Lung microvascular endothelial cell (primary cell): ENCODE results near the gene USP12. TPM values are rescaled to one million over a fixed set of nuclear protein-coding genes. Genes with fewer than 3 reads are reported as not detected.
"Not testable (repeated sequence)": the region's sequence is repeated elsewhere in the genome, so short reads cannot be mapped to it uniquely, and the experiment has no call there.

Source experiments
- DNase-seq, 2 donors: peaks; one replicate each; pipeline versions ENCODE4 v3.0.0 to v3.0.0-alpha.2; 2010; ENCODE audit warnings: low read depth in 2 of 2
- total RNA-seq: library from RNA; depleted of rRNA; stranded (reverse); fragments of >200 nt; gene quantifications from 2 replicates; pipeline ENCODE4 v1.2.1, GENCODE V29; 2014

USP12 gene
- total RNA-seq, 1 donor from 2014 or later, result 27.8 TPM

DNA sequence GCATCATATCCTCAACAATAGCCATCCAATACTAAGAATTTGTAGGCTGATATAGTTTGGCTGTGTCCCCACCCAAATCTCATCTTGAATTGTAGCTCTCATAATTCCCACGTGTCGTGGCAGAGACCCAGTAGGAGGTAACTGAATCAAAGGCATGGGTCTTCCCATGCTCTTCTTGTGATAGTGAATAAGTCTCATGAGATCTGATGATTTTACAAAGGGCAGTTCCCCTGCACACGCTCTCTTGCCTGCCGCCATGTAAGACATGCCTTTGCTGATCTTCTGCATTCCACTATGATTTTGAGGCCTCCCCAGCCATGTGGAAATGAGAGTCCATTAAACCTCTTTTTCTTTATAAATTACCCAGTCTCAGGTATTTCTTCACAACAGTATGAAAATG, 48.2 kb downstream of the USP12 start:
- DNase-seq, result not testable (repeated sequence)

DNA sequence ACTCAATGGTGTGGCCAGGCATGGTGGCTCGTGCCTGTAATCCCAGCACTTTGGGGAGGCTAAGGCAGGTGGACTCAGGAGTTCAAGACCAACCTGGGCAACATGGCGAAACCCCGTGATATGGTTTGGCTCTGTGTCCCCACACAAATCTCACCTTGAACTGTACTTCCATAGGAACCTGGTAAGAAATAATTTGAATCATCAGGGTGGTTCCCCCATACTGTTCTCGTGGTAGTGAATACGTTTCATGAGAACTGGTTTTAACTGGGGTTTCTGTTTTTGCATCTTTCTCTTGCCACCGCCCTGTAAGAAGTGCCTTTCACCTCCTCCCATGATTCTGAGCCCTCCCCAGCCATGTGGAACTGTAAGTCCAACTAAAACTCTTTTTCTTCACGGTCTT, 49.6 kb downstream of the USP12 start:
- no peak for DNase-seq

DNA sequence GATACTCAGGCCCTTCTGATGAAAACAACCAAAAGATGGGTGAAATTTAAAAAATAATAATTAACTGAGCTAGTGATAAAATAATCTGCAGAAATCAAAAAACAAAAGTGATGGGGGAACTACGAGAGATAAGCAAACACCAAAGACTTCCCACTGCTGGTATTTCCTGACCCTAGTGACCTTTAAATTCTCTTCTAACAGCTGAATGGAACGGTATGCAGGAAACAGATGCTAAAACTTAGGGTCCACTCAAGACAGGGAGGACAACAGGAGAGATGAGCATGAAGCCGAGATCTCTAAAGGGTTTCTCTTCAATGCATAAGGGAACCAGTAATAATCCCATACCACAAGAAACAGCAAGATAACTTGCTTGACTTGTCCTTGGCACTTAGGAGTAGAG, 50.8 kb downstream of the USP12 start:
- DNase-seq, result peak; percentile 60 to 68

DNA sequence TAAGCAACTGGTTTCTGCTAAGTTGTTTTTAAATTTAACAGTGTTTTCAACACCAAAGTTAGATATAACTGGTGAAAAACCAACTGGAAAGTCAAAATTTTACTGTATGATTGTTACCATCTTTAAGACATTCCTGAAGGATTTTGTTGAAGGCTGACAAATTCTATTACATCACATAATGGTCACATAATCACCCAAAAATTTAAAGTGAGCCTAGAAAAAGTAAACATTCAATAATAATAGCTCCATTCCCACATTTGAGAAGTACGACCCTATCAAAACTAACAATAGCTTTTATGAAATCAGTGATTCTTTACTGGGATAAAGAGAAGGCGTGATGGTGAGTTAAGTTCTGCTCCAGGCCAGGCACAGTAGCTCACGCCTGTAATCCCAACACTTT, 51.6 kb downstream of the USP12 start:
- no peak for DNase-seq

DNA sequence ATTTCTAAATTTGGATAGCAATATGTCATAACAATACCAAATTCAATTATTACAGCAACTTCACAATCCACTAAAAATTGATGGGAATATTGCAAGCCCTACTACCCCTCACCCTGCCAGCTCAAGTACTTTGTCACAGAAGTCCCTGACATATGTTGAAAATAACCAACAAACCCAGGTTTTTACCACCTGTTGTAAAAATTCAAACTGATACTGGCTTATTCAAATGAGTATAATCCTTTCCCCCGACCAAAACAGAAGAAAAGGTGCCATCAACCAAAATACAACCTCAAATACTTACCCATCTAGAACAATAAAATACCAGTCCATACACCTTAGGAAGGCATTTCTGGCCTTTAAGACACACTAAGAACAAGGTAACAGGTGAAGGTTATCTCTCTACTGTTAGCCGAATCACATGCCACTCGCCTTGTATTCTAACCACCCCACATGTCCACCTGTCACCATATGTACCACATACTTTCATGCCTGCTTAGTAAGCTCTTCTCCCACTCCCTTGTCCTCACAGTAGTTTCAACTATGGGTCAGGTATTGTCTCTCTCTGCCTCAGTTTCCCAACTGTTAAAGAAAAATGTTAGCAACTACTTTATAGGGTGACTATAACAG, 53.1 kb downstream of the USP12 start:
- no peak for DNase-seq

DNA sequence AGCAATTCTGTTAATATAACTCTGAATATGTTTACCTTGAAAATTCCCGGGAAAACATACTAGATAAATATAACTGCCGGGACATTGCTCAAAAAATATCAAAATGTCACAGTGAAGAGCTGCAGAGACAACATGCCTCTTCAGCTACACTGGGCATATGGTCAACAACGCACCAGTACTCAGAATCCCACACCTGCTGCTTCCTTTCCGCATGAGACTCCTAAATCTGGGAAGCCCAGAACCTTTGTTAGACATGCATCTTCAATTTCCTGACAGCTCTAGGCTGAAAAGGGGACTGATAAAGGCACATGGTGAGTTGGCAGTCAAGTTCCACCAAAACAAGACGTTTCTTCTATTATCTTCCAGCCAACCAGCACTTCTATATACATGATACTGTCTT, 53.7 kb downstream of the USP12 start:
- DNase-seq, result no peak

DNA sequence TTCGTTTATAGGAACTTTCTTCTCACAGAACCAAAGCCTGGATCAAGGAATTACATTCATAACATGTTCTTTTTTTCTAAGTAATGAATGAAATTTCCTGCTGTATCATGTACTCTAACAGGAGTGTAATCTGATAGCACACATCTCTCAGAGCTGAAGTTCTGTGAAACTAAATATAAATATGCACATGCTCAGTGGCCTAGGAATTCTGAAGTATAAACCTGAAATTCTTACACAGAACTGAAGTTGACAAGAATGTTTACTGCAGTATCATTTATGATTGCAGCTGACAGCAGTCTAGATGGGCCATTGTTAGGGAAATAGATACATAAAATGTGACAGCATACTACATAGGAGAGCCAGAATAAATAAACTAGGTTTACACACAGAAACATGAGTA, 54.5 kb downstream of the USP12 start:
- peak in 1 of 2 donors; percentile 15 for DNase-seq

DNA sequence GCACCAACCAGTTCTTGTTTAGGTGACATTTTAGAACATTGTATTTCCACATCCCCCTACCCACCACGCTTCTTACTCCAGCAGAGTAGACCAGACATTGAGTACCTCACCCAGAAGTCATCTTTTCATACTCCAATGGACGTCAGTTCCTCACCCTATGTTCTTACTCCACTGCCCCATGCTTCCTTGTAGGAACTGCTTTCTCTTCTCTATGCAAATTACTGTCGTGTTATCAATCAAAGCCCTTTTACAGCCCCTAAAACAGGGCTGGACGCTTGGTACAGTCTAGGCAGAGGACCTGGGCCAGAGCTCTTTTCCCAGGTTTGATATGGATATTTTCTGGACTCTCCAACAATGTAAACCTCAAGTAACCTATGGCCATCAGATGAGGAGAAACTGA, 58.2 kb downstream of the USP12 start:
- no peak for DNase-seq

DNA sequence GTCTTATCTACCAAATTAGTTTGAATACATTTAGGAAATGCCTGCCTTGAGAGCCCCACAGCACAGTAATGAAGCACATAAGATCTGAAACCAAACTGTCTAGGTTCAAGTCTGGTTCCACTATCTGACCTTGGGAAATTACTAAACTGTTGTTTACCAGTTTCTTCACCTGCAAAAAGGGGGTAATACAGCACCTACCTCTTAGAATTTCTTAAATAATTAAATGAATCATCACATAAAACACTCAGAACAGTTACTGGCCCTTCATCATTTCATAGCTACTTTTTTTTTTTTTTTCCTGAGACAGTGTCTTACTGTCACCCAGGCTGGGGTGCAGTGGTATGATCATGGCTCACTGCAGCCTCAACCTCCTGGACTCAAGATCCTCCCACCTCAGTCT, 59.6 kb downstream of the USP12 start:
- DNase-seq, result no peak

DNA sequence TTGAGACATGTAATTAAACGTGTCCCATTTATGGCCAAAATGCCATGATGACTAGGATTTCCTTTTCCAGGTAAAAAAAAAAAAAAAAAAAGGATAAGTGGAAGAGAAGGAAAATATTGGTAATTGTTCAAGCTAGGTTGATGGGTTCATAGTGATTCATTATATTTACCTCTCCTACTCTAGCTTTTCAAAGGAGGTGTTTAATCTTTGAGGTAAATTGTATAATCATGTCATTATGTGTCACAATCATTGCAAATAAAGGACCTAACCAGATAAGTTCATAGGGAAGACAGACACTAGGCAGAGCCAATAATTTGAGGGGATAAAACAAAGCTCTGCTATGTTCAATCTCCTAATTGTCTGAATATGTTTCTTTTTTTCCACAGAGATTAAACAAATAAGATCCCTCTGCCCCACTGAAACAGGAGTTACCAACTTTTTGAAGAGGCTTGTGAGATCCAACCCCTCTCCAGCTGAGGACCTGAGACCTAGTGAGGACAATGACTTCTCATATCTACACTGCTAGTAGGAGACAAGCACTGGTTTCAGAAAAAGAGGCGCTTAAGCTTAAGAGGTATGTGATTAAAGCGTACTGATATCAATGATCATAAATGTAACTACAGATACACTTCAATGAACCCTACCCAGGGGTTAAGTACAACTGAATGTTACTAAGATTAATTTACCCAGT, 61.4 kb downstream of the USP12 start:
- DNase-seq, result no peak

DNA sequence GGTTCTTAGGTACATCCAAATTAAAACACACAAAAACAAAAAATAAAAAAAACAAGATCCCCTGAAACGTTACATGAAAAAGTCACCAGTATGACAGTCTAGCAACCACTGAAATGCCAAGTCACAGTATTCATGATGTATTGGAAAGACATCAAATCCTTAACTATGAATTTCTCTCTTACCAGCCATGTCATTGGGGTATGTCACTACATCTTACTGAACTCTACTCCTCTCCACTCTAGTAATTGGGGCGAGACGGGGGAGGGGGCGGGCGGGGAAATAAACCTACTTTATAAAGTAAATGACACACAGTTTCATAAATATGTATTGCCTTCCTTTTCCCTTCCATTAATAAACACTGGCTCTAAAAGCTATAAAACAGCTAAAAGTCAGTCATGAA, 65.5 kb downstream of the USP12 start:
- DNase-seq, result no peak

DNA sequence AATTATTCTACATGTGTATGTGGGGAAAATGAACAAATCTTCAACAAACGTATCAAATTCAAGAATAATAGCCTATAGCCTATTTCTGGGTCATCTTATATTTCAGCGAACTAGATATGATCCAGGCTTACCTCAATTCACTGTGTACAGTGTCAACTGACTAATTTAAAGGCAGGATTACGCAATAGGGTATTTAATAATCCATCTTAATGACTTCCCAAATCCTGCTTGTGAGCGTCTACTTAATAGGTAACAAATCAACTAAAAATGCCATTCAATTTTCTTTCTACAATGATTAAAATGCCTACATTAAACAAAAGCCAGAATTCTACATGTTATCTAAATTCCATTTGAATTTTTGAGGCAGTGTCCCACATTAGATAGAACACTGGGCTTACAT, 67.0 kb downstream of the USP12 start:
- no peak for DNase-seq

DNA sequence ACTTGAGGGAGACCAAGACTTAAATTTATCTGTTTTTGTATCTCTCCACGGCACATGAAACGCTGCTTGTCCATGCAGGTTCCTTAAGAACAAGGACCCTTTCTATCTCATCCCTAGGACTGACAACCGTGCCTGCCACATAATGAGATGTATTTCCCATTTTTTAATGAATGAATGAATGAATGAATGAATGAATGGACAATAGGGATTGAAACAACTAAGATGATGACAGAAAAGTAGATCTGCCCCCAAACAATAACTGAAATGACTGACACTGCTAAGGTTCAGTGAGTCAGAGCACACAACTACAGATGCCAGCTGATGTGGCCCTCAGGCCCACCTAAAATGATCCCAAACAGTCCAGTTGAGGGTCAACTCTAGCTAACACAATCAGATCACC, 69.8 kb downstream of the USP12 start:
- DNase-seq, result no peak

DNA sequence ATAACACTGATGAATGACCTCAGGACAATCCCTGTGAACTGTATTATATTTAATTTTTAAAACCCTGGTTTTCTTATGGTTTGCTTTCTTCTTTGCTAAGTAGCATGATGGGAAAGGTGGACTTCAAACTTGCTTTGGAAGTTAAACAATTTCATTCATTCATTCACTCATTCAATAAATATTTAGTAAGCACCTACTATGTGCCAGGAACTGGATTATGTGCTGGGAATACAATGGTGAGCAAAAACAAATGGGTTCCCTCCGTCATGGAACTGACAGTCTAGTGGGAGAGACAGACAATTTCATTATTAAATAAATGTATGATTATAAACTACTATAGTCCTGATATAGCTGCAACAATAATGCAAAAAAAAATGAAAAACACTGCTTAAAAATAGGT, 70.3 kb downstream of the USP12 start:
- DNase-seq, result no peak

DNA sequence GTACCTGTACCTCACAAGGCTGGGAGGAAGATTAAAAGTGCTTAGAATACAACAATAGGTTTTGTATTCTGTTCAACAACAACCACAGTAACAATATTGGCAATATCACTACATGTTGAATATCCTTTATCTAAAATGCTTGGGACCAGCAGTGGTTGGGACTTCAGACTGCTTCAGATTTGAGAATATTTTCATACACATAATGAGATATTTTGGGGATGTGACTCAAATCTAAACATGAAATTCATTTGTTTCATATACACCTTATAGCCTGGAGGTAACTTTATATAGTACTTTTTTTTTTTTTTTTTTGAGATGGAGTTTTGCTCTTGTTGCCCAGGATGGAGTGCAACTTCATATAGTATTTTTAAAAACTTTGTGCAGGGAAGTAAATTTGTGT, 73.9 kb downstream of the USP12 start:
- no peak for DNase-seq

DNA sequence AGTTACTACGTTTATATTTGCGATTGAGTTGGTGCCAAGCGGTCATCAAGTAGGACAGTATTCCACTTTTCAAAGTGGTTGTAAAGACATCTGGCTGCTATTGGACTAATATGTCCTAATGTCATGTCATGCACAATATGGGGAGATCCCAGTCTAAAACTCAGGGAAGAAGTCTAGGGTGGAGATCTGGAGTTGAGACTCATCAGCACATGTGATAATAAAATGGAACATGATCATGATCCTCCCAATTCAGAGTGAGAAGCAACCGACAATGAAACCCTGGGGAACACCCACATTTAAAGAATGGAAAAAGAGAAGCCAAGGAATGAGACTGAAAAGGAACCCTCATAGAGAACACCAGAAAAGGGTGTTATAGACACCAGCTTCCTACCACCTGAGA, 80.2 kb downstream of the USP12 start:
- DNase-seq, result no peak

DNA sequence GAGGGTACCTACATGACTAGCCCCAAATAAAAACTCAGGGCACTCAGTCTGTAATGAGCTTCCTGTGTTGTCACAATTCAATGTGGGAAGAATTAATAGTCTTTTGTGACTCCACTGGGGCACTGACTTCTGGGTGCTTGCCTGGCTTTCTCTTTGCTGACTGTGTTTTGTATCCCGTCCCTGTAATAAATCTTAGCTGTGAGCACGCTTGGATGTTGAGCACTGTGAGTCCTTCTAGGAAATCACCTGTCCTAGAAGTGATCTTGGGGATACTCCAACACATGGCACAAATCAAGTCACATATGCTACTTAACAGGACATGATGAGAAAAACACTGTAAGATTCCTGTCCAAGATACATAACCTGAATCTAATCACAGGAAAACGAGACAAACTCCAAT, 83.0 kb downstream of the USP12 start:
- no peak for DNase-seq

DNA sequence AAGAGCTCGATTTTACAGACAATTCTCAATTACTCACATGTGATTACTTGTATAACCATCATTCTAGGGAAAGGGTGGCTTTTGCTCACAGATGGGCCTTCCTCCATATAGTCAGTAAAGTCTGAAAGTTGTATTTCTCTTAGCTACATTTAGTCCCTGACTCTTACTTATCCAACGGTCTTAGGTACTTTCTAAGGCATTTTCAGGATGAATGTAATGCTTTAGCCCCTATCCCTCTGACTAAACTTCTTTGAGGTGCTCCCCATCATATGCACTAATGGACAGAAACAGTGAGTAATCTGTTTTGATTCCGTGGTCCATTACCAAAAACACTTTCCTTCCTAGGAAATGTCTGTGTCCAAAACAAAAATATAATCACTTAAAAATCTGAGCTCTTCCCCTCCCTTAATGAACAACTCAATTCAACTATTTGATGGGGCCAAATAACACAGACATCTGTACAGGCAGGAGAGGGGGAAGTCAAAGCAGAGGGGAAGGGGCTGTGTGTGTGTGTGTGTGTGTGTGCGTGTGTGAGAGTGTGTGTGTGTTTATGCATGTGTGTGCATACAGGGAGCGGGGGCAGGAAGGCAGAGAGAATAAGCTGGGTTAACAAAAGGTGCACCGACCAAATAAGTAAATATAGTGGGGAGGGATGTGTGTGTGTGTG, 84.9 kb downstream of the USP12 start:
- DNase-seq, result peak in 1 of 2 donors; percentile 12

DNA sequence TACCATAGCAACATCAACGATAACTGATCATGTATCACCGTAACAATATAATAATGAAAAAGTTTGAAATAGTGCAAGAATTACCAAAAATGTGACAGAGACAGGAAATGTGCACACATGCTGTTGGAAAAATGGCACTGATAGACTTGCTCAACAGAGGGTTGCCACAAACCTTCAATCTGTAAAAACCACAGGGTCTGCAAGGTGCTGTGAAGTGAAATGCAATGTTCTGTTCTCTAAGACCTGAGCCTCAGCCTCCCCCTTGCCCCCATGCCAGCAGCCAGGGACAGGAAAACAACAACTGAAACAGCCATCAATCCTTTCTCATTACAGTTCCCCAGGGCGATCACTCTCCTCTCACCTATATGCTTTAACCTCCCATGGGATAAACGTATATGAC, 88.4 kb downstream of the USP12 start:
- no peak for DNase-seq

DNA sequence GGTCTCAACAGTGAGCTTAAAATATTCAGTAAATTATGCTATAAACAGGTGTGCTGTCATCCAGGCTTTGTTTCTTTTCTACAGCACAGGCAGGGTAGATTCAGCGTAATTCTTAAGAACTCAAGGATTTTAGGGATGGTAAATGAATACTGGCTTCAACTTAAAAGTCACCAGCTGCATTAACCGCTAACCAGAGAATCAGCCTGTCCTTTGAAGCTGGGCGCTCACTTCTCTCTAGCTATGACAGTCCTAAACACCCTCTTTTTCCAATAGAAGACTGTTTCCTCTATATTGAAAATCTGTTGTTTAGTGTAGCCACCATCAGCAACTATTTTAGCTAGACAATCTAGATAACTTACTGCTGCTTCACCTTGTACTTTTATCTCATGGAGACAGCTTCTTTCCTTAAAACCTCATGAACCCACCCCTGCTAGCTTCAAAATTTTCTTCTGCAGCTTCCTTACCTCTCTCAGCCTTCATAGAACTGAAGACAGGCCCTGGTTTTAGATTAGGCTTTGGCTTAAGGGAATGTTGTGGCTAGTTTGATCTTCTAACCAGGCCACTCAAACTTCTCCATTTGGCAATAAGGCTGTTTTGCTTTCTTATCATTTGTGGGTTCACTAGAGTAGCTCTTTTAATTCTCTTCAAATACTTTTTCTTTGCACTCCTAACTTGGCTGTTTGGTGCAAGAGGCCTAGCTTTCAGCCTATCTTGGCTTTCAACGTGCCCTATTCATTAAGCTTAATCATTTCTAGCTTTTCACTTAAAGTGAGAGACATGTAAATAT, 89.5 kb downstream of the USP12 start:
- no peak for DNase-seq

DNA sequence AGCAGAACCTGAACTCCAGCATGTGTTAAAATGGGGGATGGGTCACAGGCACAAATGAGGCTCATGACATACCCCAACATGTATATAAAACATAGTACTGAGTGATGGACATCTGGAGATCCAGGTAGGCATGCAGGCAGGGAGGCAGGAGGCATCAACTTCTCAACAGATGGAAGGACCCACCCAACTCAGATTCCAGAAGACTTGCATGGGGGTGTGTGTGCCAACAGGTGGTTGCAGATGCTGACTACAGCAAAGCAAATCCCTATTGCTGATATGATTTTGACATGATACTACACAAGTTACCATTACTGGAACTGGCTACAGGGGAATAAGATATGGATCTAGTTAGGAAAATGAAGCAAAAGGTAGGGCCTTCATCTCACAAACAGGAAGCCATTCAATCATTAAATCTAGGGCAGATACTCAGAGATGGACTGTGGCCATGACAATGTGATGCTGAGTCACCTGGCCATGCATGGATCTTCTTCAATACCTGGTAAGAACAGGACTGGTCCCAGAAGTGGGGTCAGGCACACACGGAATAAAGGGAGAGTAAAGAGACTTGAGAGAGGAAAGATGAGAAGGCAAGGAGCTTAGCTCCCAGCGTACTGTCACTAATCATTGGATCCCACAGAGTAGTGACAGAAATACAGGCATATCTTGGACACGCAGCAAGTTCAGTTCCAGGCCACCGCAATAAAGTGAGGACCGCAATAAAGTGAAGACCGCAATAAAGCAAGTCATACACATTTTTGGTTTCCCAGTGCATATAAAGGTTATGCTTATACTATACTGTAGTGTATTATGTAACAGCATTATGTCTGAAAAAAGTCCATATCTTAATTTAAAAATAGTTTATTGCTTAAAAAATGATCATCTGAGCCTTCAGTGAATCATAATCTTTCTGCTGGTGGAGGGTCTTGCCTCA, 91.3 kb downstream of the USP12 start:
- no peak for DNase-seq
